Erythroblast (primary cell): ENCODE data around the gene FJX1.

Source experiments
- GATA1 ChIP-seq: IDR thresholded peaks from 2 replicates; pipeline ENCODE4 v1.6.1; 2011; ENCODE audit warnings: low read depth, mild to moderate bottlenecking, control low read depth, low read length, moderate library complexity
- POLR2A ChIP-seq: IDR thresholded peaks from 2 replicates; pipeline ENCODE4 v1.6.1; 2011; ENCODE audit warnings: mild to moderate bottlenecking, low read length

- TF ChIP-seq POLR2A = no peak
- TF ChIP-seq GATA1 = no peak
Measured at GRCh38 chr11:35629914-35630313, 11.7 kb downstream of the FJX1 start.
